ENCODE results near the gene LRRTM4. TPM values are rescaled to one million over a fixed set of nuclear protein-coding genes. Genes with fewer than 3 reads are reported as not detected.

Gene LRRTM4
- total RNA-seq, 1 donor = 0.18 TPM

- DNase-seq (ENCODE audit: low read depth) = no peak
- H3K4me3 ChIP-seq (ENCODE audit: low read depth, low read length) = no peak overlapping the region
- no peak for TF ChIP-seq CTCF (IDR thresholded peaks at IDR 0.05; ENCODE audit: insufficient read depth, low read length)
Measured at GRCh38 chr2:76958749-76959148, 563.4 kb downstream of the LRRTM4 start.

- no peak for DNase-seq (ENCODE audit: low read depth)
- H3K4me3 ChIP-seq (ENCODE audit: low read depth, low read length) = no peak overlapping the region
- no peak for TF ChIP-seq CTCF (IDR thresholded peaks at IDR 0.05; ENCODE audit: insufficient read depth, low read length)
Measured at GRCh38 chr2:76953733-76954347, 568.3 kb downstream of the LRRTM4 start.

GRCh38 chr2:76946631-76947145, 575.5 kb downstream of the LRRTM4 start:
- TF ChIP-seq CTCF (IDR thresholded peaks at IDR 0.05; ENCODE audit: insufficient read depth, low read length) = no peak
- no peak overlapping the region for H3K4me3 ChIP-seq (ENCODE audit: low read depth, low read length)
- no peak for DNase-seq (ENCODE audit: low read depth)

- H3K4me3 ChIP-seq (ENCODE audit: low read depth, low read length) = no peak overlapping the region
- no peak for TF ChIP-seq CTCF (IDR thresholded peaks at IDR 0.05; ENCODE audit: insufficient read depth, low read length)
- no peak for DNase-seq (ENCODE audit: low read depth)
Measured at GRCh38 chr2:76940559-76940958, 581.6 kb downstream of the LRRTM4 start.

GRCh38 chr2:76938153-76938552, 584.0 kb downstream of the LRRTM4 start:
- DNase-seq (ENCODE audit: low read depth) = no peak
- no peak for TF ChIP-seq CTCF (IDR thresholded peaks at IDR 0.05; ENCODE audit: insufficient read depth, low read length)

GRCh38 chr2:76932550-76932949, 589.6 kb downstream of the LRRTM4 start:
- DNase-seq (ENCODE audit: low read depth) = no peak
- no peak overlapping the region for H3K4me3 ChIP-seq (ENCODE audit: low read depth, low read length)
- no peak for TF ChIP-seq CTCF (IDR thresholded peaks at IDR 0.05; ENCODE audit: insufficient read depth, low read length)

More at GRCh38 chr2:76938153-76938552, 584.0 kb downstream of the LRRTM4 start:
- no peak overlapping the region for H3K4me3 ChIP-seq (ENCODE audit: low read depth, low read length)

Measured in fibroblast of the aortic adventitia (primary cell).